Peyer's patch (tissue), 4 donors: ENCODE results near the gene IFRD2. TPM values are rescaled to one million over a fixed set of nuclear protein-coding genes. Genes with fewer than 3 reads are reported as not detected.

Experiments
- DNase-seq, 3 donors: peaks; one replicate each; pipeline ENCODE4 v3.0.0-alpha.2; 2017 to 2019
- H3K27ac ChIP-seq, 4 donors: fragments of 200-600 bp; sonication (generic); one replicate each; pipeline ENCODE4 v1.5.1; 2016 to 2019
- H3K27me3 ChIP-seq, 2 donors: fragments of 200-600 bp; sonication (generic); one replicate each; pipeline ENCODE4 v1.5.1; 2019
- H3K36me3 ChIP-seq, 3 donors: fragments of 200-600 bp; sonication (generic); one replicate each; pipeline ENCODE4 v1.5.1; 2016 to 2019
- H3K4me1 ChIP-seq, 4 donors: fragments of 200-600 bp; sonication (generic); one replicate each; pipeline ENCODE4 v1.5.1; 2016 to 2019
- H3K4me3 ChIP-seq, 4 donors: fragments of 200-600 bp; sonication (generic); 1 replicate in 3 of 4; 2 replicates in 1 of 4; pipeline ENCODE4 v1.5.1; 2016 to 2019; ENCODE audit warnings: mild to moderate bottlenecking in 1 of 4
- H3K9me3 ChIP-seq, 4 donors: fragments of 200-600 bp; sonication (generic); one replicate each; pipeline ENCODE4 v1.5.1; 2016 to 2019; ENCODE audit warnings: mild to moderate bottlenecking in 1 of 4
- POLR2A ChIP-seq, 2 donors: fragments of 450-650 bp; IDR thresholded peaks; one replicate each; pipeline ENCODE4 v1.5.1; 2017; ENCODE audit warnings: antibody characterized with exemption in 2 of 2, mild to moderate bottlenecking in 2 of 2, moderate library complexity in 2 of 2
- total RNA-seq, 4 donors: library from RNA; depleted of rRNA; stranded (reverse); fragments of >200 nt; gene quantifications; one replicate each; pipeline ENCODE4 v1.1.0, GENCODE V29; 2016
- TF ChIP-seq, protein P1 (sequence below), 6 experiments: fragments of 450-650 bp in 4 of 6; fragments of 200-600 bp in 2 of 6; sonication (generic) in 1 of 6; IDR thresholded peaks; one replicate each; pipeline ENCODE4 v1.5.1; 2017 to 2019; ENCODE audit warnings: antibody characterized with exemption in 6 of 6, mild to moderate bottlenecking in 3 of 6, moderate library complexity in 1 of 6

Gene IFRD2
- total RNA-seq, 4 donors from 2014 or later: 75.5 to 205 (median 140) TPM

DNA sequence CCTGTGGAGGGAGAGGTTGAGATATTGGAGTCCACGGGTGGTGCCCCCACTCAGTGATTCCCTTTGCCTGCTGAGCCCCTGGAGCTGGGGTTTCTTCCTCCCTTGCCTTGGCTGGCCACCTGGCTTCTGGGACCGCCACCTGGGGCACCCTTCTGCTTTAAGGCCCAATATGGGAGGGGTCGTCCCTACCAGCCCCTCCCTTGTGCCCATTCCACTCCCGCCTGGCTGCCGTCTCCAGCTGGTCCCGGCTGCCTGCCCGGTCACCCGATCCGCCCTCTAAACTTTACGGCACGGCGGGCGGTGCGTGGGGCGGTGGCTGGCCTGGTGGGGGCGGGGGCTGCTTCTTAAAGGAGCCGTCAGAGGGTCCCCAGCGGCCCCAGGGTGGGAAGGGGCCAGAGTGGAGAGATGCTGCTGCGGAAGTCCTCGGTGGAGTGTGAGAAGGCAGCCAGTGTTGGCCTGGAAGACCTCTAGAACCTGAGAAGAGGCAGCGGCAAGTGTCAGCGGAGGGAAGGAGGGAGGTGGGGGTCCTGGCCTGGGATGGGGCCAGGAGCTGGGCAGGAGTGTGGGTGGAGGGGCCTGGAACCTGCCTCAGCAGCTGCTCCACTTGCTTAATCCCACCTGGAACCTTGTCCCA lies 24.8 kb downstream of the IFRD2 start:
- H3K4me3 ChIP-seq: peak overlapping the region; percentile 20 to 54 (median 44)
- TF ChIP-seq, protein P1, sequence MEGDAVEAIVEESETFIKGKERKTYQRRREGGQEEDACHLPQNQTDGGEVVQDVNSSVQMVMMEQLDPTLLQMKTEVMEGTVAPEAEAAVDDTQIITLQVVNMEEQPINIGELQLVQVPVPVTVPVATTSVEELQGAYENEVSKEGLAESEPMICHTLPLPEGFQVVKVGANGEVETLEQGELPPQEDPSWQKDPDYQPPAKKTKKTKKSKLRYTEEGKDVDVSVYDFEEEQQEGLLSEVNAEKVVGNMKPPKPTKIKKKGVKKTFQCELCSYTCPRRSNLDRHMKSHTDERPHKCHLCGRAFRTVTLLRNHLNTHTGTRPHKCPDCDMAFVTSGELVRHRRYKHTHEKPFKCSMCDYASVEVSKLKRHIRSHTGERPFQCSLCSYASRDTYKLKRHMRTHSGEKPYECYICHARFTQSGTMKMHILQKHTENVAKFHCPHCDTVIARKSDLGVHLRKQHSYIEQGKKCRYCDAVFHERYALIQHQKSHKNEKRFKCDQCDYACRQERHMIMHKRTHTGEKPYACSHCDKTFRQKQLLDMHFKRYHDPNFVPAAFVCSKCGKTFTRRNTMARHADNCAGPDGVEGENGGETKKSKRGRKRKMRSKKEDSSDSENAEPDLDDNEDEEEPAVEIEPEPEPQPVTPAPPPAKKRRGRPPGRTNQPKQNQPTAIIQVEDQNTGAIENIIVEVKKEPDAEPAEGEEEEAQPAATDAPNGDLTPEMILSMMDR (IDR thresholded peaks at IDR 0.05): no peak
- TF ChIP-seq POLR2A (IDR thresholded peaks at IDR 0.05): peak; percentile 69 to 78
- H3K4me1 ChIP-seq: peaks cover 0 to 67% (median 10%) of the 10 kb centered on the region in 4 donors

DNA sequence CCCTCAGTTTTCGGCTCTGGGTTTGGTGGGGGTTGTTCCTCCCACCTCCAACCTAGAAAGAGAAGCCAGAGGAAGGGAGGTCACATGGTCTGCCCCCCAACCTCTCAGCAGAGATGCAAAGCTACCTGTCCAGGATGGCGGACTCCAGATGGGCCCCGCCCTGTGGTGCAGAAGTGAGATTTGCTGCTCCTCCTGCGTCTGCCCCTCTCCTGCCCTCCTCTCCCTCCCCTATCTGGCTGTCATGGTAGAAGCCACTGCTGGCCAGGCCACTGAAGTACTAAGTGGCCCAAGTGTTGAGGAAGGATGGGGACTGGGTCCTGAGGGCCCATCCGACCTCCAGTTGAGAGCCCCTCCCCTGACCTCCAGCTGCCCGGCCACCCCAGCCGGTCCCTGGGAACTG lies 25.4 kb downstream of the IFRD2 start:
- H3K4me1 ChIP-seq: peaks cover 0 to 62% (median 10%) of the 10 kb centered on the region in 4 donors
- H3K36me3 ChIP-seq: no peaks in the 10 kb centered on the region
- H3K4me3 ChIP-seq: peak overlapping the region; percentile 20 to 54 (median 44)
- H3K27me3 ChIP-seq: no peaks in the 10 kb centered on the region
- peak overlapping the region; percentile 50 to 100 (median 94) for H3K27ac ChIP-seq
- TF ChIP-seq POLR2A (IDR thresholded peaks at IDR 0.05): no peak
- TF ChIP-seq, protein P1 (IDR thresholded peaks at IDR 0.05): no peak
- no peak for DNase-seq
- no peaks in the 10 kb centered on the region for H3K9me3 ChIP-seq

More for the DNA sequence above, 24.8 kb downstream of the IFRD2 start:
- Histone ChIP-seq H3K9me3 (no peaks in the 10 kb centered on the region), H3K36me3 (no peaks in the 10 kb centered on the region), H3K27me3 (no peaks in the 10 kb centered on the region), H3K27ac (peak overlapping the region; percentile 50 to 100 (median 94))
- DNase-seq: peak in 2 of 3 donors; percentile 81 to 84

DNA sequence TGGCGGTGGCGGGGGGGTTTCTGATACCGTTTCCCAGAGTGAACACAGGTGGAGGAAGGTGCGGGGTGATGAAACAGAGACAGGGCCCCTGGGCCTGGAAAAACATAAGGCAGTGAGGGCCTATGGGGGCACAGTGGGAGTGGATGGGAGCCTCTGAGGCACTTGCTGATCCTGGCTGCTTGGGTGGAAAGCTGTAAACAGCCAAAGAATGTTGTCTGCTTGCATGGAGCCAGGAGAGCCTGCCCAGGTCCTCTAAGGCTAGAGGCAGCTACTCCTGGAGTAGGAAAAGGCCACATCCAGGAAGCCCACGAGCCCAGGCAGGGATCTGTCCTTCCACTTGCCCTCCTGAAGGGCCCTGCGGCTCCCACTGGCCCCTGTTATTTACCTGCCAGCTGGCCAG lies 26.2 kb downstream of the IFRD2 start:
- DNase-seq: no peak
- no peak for TF ChIP-seq POLR2A (IDR thresholded peaks at IDR 0.05)
- TF ChIP-seq, protein P1 (IDR thresholded peaks at IDR 0.05): no peak

DNA sequence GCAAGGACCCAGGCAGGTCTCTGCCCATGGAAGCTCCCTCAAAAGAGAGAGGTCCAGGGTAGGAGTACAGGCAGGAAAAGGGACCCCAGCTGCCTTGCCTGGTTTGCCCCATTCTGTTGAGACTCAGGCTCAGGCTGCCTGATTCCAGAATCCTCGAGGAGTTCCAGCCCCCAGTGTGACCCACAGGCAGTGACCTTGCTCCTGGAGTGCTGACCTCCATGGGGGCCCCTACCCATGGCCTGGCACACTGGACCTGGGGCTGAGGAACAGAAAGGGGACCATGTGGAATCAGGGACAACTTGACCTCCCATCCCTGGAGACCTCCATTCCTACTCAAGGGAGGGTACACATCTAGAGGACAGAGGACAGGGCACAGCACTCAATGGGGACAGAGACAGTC lies 26.7 kb downstream of the IFRD2 start:
- Histone ChIP-seq H3K4me3 (no peak overlapping the region), H3K9me3 (no peaks in the 10 kb centered on the region), H3K4me1 (peaks cover 7 to 67% (median 13%) of the 10 kb centered on the region in 4 donors), H3K27ac (peak overlapping the region; percentile 62 to 100 (median 94)), H3K27me3 (no peaks in the 10 kb centered on the region), H3K36me3 (no peaks in the 10 kb centered on the region)
- TF ChIP-seq, protein P1 (IDR thresholded peaks at IDR 0.05): no peak
- no peak for TF ChIP-seq POLR2A (IDR thresholded peaks at IDR 0.05)
- DNase-seq: no peak

More for the DNA sequence above, 26.2 kb downstream of the IFRD2 start:
- Histone ChIP-seq H3K4me3 (peak overlapping the region in 1 of 4 donors; percentile 54), H3K27ac (peak overlapping the region; percentile 62 to 100 (median 94)), H3K27me3 (no peaks in the 10 kb centered on the region), H3K4me1 (peaks cover 3 to 63% (median 10%) of the 10 kb centered on the region in 4 donors), H3K9me3 (no peaks in the 10 kb centered on the region), H3K36me3 (no peaks in the 10 kb centered on the region)

DNA sequence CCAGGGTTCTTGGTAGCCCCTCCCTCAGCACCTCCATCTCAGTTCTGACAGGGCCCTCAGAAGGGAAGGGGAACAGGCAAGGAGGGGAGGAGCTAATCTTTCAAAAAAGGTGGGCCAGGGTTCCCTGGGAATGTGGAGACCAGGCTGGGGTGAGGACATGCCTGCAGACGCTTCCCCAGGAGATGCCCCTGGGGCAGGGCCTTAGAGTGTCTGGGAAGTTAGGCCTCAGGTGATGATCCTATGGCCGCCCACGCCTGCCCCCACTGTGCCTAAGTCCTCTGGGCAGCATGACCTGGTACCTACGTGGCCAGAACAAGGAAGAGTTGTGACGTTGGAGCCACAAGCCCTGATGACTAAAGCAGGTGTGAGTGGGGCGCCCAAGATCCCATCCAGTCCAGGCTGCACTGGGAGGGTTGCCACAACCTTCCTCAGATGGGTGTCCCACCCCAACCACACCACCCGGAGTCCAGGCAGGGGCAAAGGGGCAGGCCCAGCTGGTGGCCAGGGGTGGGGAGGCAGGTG lies 27.2 kb downstream of the IFRD2 start:
- DNase-seq: peak in 1 of 3 donors; percentile 69
- Histone ChIP-seq H3K9me3 (no peaks in the 10 kb centered on the region), H3K27ac (peak overlapping the region; percentile 62 to 100 (median 94)), H3K27me3 (no peaks in the 10 kb centered on the region), H3K4me3 (no peak overlapping the region), H3K36me3 (no peaks in the 10 kb centered on the region), H3K4me1 (peaks cover 11 to 68% (median 17%) of the 10 kb centered on the region in 4 donors)
- TF ChIP-seq, protein P1 (IDR thresholded peaks at IDR 0.05): no peak
- TF ChIP-seq POLR2A (IDR thresholded peaks at IDR 0.05): peak in 1 of 2 donors; percentile 32
